RWPE2 (cell line): ENCODE data around the gene SUGCT.

Experiments used
- ATAC-seq: fragments of 200-7000 bp; cut with Tn5 transposase; 3 replicates; pipeline ENCODE4 v1.9.1; 2021; ENCODE audit warnings: low read depth
- DNase-seq: peaks from one replicate; pipeline ENCODE4 v3.0.0-alpha.2; 2020; ENCODE audit warnings: low spot score
- H3K27ac ChIP-seq: fragments of 450-650 bp; 2 replicates; pipeline ENCODE4 v1.5.1; 2017; ENCODE audit warnings: mild to moderate bottlenecking; ENCODE audit not compliant: poor library complexity, severe bottlenecking
- H3K27me3 ChIP-seq: fragments of 250-450 bp; sonication (Bioruptor Pico); 2 replicates; pipeline ENCODE4 v1.5.1; 2021; ENCODE audit warnings: mild to moderate bottlenecking, moderate library complexity; ENCODE audit not compliant: insufficient read depth, poor library complexity, severe bottlenecking
- H3K36me3 ChIP-seq: fragments of 250-450 bp; sonication (Bioruptor Pico); 2 replicates; pipeline ENCODE4 v1.5.1; 2020; ENCODE audit warnings: low read depth, mild to moderate bottlenecking, moderate library complexity
- H3K4me1 ChIP-seq: fragments of 250-450 bp; sonication (Bioruptor Pico); 2 replicates; pipeline ENCODE4 v1.5.1; 2021; ENCODE audit warnings: mild to moderate bottlenecking, moderate library complexity; ENCODE audit not compliant: insufficient read depth, poor library complexity, severe bottlenecking
- H3K4me3 ChIP-seq: fragments of 250-450 bp; sonication (Bioruptor Pico); 2 replicates; pipeline ENCODE4 v1.5.1; 2021; ENCODE audit warnings: mild to moderate bottlenecking, moderate library complexity; ENCODE audit not compliant: severe bottlenecking
- H3K9me3 ChIP-seq: fragments of 250-450 bp; sonication (Bioruptor Pico); 2 replicates; pipeline ENCODE4 v1.5.1; 2021; ENCODE audit warnings: mild to moderate bottlenecking, moderate library complexity; ENCODE audit not compliant: severe bottlenecking
- TF ChIP-seq, protein P1 (sequence below): fragments of 450-650 bp; IDR thresholded peaks from one replicate; pipeline ENCODE4 v1.5.1; 2017; ENCODE audit warnings: mild to moderate bottlenecking, moderate library complexity; ENCODE audit not compliant: poor library complexity, severe bottlenecking

SUGCT gene

DNA sequence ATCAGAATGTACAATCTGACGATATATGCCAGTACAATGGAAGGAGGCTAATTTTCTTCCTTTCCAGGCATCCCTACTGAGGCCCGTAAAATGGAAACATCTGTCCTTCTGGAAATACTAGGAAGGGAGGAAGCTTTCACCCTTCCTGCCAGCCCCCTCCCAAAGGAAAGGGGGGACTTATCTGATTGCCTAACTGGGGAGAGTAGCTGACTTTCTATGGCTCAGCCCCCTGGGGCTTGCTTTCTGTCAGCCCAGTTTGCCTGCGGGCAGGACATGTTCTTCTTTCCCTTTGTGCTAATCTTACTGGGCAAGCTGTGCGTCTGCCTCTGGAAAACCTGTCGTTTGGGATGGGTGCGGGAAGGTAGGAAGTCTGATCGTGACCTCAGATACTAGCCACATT, 508.9 kb downstream of the SUGCT start:
- DNase-seq, result no peak
- TF ChIP-seq, protein P1, sequence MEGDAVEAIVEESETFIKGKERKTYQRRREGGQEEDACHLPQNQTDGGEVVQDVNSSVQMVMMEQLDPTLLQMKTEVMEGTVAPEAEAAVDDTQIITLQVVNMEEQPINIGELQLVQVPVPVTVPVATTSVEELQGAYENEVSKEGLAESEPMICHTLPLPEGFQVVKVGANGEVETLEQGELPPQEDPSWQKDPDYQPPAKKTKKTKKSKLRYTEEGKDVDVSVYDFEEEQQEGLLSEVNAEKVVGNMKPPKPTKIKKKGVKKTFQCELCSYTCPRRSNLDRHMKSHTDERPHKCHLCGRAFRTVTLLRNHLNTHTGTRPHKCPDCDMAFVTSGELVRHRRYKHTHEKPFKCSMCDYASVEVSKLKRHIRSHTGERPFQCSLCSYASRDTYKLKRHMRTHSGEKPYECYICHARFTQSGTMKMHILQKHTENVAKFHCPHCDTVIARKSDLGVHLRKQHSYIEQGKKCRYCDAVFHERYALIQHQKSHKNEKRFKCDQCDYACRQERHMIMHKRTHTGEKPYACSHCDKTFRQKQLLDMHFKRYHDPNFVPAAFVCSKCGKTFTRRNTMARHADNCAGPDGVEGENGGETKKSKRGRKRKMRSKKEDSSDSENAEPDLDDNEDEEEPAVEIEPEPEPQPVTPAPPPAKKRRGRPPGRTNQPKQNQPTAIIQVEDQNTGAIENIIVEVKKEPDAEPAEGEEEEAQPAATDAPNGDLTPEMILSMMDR, result no peak
- Histone ChIP-seq H3K27me3 (no peaks in the 10 kb centered on the region), H3K9me3 (no peaks in the 10 kb centered on the region), H3K4me3 (no peak overlapping the region), H3K27ac (no peak overlapping the region), H3K36me3 (no peaks in the 10 kb centered on the region), H3K4me1 (no peaks in the 10 kb centered on the region)
- ATAC-seq, result no peak

DNA sequence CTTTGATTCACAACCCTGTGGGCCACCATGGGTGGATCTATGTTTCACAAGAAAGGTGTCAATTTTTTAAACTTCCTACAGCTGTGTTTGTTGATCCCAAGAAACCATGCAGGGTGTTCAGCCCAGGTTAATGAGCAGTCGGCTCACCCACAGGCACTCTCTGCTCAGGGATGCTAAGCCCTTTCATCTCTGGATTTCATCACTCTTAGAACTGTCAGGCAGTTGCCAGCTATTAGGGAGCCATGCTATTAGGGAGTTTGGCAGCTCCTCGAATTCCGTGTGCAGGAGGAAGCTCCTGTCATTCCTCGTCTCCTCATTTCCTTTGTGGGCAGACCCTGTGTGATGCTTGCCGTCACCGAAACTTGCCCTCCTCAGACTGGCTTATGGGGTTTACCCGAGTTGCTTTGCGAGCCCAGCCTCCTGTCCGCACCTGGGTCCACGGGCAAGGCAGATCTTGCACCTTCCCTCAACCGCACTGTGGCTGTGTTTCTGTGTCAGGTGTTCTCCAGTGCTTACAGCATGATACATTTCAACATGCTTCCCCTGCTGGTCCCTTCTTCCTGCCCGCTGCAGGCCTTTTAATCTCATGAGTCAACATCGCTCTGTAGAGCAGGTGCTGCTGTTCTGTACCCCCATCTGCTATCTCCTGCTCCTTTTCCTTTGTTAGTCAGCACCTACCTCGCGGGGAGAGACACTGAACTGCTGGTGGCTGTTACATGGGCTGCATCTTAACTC, 509.8 kb downstream of the SUGCT start:
- H3K36me3 ChIP-seq, result no peaks in the 10 kb centered on the region
- DNase-seq (no peak), ATAC-seq (no peak)
- H3K27me3 ChIP-seq, result no peaks in the 10 kb centered on the region
- H3K4me3 ChIP-seq, result no peak overlapping the region
- H3K9me3 ChIP-seq, result no peaks in the 10 kb centered on the region
- no peak overlapping the region for H3K27ac ChIP-seq
- TF ChIP-seq, protein P1, result no peak
- no peaks in the 10 kb centered on the region for H3K4me1 ChIP-seq

DNA sequence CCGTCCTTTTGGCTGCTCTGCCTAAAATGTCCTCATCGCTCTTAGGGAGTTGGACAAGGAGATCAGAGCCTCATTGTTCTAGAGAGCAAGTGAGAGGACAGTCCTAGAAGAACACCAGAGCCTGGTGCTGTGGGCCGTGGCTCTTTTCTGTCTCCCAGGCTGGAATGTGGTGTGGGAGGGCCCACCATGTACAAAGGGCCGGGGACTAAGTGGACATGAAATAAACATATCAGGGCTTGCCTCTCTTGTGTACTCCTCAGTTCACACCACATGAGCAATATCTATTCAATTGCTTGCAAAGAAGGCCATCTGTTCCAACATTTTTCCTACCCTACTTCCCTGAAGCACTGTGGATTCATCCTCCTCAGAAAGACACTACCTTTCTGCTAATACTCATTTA, 510.4 kb downstream of the SUGCT start:
- Histone ChIP-seq H3K36me3 (no peaks in the 10 kb centered on the region), H3K27ac (no peak overlapping the region), H3K4me3 (no peak overlapping the region), H3K27me3 (no peaks in the 10 kb centered on the region), H3K4me1 (no peaks in the 10 kb centered on the region), H3K9me3 (no peaks in the 10 kb centered on the region)
- TF ChIP-seq, protein P1, result no peak
- DNase-seq, result no peak
- ATAC-seq, result no peak

DNA sequence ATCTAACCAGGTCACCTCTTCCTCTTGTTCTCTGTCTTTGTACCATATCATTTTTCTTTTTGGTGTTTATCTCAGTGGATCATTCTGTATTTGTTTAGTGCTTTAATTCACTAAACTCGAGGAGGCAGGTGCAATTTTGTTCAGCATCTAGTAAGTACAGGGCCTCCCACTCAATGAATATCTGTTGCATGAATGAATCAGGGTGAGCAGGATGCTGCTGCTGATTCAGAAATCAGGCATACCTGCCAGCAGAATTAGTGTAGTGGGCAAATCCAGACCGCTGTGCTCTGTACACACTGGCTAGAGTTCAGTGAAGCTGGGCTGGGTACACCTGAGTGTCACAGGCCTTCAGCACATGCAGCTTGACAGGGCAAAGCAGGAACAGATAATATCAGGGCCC, 511.9 kb downstream of the SUGCT start:
- no peaks in the 10 kb centered on the region for H3K4me1 ChIP-seq
- no peak overlapping the region for H3K27ac ChIP-seq
- DNase-seq (no peak), ATAC-seq (no peak)
- TF ChIP-seq, protein P1, result no peak
- no peaks in the 10 kb centered on the region for H3K36me3 ChIP-seq
- H3K4me3 ChIP-seq, result no peak overlapping the region
- no peaks in the 10 kb centered on the region for H3K27me3 ChIP-seq
- no peaks in the 10 kb centered on the region for H3K9me3 ChIP-seq

DNA sequence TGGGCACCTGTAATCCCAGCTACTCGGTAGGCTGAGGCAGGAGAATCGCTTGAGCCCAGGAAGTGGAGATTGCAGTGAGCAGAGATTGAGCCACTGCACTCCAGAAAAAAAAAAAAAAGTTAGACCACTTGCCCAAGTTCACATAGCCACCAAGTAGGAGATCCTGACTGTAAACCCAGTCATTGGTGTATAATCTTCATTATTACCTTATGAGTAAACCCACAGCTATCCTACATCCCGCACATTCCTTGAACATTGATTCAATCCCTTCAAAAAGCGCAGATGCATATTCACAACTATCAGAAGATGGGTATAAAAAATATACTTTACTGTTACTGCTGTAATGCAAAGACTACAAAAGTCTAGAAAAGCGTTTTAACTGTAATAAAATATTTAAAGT, 512.9 kb downstream of the SUGCT start:
- H3K9me3 ChIP-seq, result no peaks in the 10 kb centered on the region
- no peaks in the 10 kb centered on the region for H3K4me1 ChIP-seq
- H3K27ac ChIP-seq, result no peak overlapping the region
- ATAC-seq, result no peak
- no peaks in the 10 kb centered on the region for H3K27me3 ChIP-seq
- no peak for DNase-seq
- TF ChIP-seq, protein P1, result no peak
- H3K4me3 ChIP-seq, result no peak overlapping the region
- H3K36me3 ChIP-seq, result no peaks in the 10 kb centered on the region
